LoVo (cell line): ENCODE results near the gene CAPN8.

Experiments
- DNase-seq: peaks from one replicate; pipeline ENCODE4 v3.0.0-alpha.2; 2016; ENCODE audit warnings: low spot score

CAPN8 gene

DNA sequence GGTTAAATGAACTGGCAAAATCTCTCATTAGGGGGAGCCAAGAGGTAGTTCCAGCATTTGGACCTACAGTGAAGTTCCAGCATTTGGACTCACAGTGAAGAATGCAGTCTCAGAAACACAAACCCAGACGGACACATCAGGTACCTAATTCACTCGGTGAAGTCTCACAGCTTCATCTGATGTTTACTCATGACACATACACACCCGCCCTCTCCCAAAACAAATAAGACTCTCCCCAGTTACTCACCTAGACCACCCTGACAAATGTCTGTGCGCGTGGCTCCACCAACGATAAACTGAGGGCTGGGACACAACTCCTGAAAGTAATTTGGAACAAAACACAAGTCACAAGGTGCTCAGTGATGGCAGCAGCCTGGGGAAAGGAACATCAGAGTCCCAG is 11.4 kb downstream of the CAPN8 start:
- peak; percentile 43 for DNase-seq

DNA sequence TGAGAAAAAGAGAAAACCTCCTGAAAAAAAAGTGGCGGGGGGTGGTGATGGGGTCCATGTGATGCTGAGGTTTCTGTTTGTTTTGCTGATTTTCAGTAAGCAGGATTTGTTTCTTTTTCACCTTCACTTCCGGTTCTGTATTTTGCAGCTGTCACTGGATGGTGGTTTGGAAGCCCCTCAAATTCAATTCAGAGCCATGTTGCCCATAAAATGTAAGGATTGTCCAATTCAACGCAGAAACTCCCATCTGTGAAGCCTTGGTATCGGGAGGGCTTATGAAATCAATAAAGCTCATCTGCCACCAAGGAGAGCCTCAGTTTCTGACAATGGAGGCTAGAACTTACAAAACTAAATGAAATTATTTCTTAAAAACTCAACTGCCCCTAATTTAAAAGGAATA is 12.1 kb downstream of the CAPN8 start:
- no peak for DNase-seq

DNA sequence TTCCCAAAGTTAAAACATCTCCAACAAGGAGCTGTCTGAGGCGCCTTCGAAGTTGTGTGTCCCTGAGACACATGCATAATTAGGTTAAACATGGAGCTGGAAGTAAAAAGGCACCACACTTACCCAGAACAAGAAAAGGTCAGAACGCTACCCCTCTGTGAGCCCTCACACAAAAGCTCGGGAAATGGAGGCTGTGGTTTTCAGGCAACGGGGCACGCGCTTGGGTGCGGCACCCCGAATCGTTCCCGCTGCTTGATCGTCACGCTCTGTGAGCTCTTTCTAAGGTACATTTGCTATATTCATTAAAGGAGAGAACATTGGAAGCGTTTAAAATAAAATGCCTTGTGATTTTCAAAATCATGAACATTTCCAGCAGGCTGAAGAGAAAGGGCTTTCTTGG is 12.5 kb downstream of the CAPN8 start:
- no peak for DNase-seq

DNA sequence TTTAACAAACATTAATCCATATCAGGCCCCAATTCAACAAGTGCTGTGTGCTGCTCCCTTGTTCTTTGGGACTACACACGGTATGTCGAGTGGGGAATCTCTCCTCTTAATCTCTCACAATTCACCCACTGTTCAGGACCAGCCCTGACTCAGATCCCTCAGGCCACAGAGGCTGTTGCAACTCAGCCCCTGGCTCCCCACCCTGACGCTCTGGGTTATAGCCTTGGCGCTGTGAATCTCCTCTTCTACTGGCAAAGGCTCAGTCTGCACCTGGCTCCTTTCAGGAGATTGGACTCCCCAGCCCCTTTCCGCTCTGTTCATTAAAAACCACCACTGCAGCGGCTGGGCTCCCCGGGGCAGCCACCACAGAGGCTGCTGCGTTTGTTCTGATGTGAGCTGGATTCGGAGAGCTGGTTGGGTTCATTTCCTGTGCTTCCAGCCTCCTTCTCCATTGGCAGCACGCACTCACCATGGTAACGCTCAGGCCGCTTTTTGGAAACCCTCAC is 13.0 kb downstream of the CAPN8 start:
- DNase-seq: no peak

DNA sequence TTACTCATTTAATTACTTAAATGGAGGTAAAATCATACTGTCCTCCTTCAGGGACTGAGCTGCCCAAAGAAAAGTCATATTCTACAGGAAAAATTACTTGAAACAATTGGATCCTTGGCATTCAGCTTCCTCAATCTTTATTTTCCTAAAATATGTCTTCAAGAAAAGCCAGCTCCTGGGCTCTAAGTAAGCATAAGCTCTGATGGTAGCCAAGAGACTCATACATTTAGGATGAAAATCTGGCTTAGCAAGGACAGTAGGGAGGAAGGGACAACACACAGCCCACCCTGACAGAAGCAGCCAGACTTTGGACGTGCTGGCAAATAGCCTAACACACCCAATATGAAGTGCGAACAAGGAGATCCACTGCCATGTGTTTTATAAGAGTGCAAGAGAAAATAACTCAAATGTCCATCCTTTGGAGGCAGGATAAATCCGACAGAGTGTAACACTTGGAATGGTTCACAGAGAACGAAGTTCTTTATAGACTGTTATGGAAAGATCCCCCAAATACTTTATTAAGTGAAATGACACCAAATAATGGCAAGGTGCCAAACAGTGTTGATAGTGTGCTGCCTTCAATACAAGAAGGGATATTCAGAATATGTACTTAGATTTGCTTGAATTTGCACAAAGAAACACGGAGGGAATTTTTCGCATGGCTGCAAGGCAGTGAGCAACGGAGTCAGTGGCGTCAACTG is 14.1 kb downstream of the CAPN8 start:
- DNase-seq: no peak

DNA sequence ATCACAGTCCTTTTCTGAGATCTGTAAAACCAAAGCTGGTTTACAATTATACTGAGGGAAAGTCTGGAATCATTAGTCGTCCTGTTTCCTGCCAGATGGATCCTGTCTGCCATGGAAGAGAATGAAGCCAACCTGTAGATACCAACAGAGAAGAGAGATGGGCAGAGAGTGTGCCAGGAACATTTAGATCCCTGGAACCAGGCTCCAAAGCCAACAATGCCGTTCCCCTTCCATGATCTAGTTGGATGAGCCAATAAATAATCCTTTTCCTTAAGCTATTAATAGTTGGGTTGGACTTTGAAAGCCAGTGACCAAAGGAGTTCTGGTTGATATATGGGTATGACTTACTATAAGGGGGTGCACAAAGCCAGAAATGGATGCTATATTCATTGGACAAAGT is 15.0 kb downstream of the CAPN8 start:
- DNase-seq: no peak

DNA sequence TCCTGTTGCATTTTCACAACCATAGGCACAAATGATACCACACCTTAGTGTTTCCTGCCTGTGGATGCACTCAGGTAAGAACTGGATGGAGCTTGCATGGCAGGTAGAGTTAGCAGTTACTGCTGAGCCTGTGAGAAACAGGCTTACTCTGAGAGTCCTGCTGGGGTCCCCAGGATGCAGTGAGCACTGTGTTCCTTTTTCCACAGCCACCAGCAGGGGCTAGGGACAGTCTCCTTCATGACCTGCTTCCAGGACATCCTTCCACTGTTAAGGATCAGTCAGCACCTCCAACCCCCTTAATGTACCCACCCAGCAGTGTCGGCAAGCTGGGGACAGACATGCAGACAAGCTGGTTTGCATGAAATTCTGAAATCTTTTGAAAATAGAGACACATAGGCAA is 16.3 kb downstream of the CAPN8 start:
- no peak for DNase-seq

DNA sequence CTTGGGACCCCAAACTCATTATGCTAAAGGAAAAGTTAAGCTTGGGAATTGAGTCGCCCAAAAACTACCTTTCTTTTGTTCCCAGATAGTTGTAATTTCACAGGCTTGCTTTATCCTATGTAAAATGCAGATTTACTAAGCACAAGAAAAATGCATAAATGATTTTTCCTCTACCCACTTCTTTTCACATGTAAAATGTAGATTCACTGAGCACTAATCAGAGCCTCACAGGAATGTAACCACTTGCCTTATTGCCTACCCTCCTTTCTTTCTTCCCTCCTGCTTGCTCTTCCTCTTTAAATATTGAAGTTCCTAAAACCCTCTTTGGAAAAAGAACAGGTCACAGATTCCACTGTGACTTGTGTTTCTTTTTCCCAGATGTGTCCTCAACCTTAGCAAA is 18.3 kb downstream of the CAPN8 start:
- DNase-seq: no peak

DNA sequence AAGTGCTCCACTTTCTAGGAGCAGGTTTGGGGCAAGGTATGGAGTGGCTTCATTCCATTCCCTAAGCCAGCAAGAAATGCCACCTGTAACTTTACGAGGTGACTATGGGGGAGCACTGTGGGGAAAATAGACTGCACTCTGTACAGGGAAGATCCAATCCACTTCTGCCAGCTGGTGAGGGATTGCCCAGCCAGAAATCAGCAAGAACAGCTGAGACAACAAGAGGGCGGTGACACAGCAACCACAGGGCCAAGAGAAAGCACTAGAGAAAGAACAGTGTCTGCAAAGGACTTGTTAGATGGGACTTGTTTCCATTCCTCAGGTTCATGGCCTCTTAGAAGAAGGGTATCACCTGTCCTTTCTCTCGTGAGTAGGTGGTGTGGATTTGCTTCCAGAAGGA is 19.6 kb downstream of the CAPN8 start:
- DNase-seq: no peak

DNA sequence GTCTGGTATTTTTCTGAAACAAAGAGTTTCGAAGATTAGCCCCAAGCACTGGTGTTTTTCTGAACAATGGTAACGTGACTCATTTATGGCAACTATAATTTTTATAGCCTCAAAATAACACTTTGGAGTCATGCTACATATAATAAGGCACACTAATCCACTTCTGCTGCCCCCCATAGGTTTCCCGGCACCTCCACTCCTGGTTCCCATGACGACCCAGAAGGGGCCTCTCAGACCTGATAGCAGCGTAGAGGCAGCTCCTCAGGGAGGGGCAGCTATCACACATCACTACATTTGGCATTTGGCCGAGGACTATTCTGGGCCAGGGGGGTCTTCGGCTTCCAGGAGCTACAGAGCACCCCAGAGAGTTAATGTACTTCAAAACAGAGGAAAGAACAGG is 23.3 kb downstream of the CAPN8 start:
- no peak for DNase-seq

DNA sequence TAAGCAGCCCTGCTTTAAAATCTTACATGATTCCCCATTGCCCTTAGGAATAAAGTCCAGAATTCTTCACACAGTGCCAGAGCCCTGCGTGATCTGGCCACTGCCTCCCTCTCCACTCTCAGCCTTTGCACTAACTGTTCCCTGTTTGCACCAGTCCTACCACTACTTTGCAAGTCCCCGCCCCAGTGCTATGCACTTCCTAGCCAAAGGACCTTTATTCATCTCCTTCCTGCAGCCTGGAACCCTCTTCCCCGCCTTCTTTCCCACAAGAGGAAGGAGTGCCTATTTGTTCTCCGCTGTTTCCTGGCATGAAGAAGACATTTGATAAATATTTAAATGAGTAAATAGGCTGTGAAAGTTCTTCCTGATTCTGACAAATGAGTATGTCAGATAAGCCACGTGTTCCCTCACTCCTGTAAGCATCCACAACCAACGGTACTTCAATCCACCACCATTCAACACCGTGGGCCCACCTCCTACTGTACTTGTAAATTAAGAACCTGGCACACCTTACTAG is 23.9 kb downstream of the CAPN8 start:
- DNase-seq: peak; percentile 28

DNA sequence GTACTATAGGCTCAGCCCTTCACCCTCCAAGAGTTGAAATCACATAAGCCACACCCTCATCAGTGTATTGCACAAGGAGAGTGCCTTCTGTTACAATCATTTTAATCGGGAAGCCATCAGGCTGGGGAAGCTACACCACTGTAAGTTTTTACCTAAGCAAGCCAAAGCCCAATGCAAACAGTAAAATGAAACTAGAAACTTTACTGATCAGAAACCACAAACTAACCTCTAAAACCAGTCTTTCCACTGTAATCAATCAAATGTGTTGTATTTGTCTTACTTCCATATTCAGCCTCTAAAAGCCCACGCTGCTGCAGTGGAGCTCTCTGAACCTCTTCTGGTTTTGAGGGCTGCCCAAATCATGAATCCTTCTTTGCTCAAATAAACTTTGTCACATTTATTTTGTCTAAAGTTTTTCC is 26.2 kb downstream of the CAPN8 start:
- peak; percentile 15 for DNase-seq

DNA sequence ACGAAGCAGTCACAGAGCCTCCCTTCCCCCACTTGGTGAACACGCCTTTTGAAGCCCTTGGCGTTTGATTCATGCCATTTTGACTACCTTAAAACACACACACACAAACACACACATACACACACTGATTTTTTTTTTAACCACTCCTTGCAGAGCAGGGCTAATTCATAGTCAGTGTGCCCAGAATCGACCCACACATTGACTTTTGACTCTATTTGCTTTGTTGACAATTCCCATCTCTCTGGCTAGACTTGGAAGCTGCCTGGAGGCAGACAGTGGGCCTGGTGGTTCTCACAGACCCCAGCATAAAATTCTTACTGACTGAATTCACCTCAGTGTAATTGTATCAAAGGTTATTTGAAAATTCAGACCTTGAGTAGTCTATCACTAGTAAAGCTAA is 30.3 kb downstream of the CAPN8 start:
- no peak for DNase-seq

DNA sequence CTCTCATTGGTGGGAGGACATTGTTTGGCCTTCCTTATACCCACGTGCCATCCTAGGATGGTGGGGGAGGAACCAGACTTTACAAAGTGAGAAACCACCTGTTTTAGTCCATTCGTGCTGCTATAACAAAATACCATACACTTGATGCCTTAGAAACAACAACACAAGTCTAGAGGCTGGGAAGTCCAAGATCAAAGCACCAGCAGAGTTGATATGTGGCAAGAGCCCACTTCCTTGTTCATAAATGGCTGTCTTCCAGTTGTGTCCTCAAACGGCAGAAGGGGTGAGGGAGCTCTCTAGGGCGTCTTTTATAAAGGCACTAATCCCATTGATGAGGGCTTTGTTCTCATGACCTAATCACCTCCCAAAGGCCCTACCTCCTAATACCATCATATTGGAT is 31.1 kb downstream of the CAPN8 start:
- DNase-seq: no peak

DNA sequence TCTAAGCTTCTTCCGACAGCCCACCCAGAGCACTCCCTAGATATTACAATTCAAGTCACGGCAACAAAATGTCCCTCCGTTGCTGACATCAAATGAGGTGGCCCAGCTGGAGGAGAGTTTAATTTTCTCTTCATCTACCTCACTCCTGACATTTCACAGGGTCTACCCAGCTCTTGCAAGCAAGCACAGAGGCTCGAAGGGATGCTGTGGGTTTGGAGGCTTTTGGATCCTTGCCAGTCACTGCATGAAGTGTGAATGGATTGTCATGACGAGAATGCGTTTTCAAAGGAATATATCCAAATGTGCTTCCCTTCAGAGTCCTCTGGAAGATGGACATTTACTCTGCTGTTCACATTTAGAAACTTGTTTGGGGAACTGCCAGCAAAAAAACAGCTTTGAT is 33.5 kb downstream of the CAPN8 start:
- DNase-seq: no peak

DNA sequence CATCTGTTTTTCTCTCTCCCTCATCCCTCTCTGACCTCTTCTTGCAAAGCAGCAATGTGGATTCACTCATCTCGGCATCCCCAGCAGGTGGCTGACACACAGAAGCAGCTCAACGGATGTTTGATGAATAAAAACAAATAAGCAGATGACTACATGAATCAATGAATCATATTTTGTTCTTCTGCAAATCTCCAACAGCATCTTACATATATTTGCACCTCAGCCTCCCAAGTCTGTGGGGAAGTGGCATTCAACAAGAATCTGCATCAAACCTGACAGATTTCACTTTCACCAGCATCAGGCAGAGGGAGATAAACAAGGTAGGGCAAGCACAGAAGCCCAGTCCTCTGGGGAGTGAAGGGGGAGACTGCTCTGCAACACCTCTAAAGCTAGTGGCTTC is 34.0 kb downstream of the CAPN8 start:
- DNase-seq: no peak

DNA sequence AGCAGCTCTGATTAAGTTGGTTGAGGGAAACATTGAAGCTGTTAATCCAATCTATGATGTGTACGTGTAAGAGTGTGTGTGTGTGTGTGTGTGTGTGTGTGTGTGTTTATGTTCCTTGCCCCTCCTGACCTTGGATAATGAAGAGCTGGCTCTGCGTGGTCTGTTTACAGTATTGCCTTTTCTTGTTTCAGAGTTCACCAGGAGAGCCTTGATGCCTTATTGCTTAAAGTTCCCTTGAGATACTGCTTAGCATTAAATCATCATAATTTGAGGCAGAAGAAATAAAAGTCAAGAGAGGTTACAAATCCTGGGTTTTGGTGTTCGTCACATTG is 36.4 kb downstream of the CAPN8 start:
- no peak for DNase-seq

DNA sequence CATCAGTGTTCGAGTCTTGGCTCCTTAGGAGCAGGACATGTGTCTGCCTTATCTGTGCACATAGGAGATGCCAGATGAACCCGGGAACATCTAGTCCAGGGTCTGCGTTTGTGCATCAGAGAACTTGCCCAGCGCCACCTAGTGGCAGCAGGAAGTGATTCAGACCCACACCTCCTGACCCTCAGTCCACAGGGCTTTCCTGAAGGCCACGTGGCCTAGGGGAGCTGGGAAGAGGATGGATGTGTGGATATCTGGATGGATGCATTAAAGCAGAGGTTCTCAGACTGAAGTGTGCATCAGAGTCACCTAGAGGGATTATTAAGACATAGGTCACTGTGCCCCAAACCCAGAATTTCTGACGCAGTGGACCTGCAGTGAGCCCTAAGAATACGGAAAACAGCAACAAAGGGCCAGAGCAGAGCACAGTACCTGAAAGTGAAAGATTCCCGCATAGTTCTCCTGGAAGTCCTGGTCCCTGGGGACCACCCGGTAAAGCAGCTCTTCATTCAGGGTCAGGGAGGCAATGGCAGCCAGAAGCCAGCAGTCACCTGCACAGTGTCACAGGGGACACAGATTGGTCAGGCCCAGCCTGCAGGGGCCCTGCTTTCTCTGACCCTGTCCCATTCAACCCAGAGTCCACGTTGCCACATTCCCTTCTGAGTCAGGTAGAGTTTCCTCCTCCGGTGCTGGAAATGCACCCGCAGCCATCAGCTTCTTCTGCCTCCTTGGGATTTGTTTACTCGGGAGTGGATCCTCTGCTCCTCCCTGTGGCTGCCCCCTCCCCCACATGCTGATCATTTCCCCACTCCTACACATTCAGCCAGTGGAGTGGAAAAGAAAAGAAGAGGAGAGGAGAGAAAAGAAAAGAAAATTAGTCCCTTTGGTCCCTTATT is 37.0 kb downstream of the CAPN8 start:
- DNase-seq: peak; percentile 24

DNA sequence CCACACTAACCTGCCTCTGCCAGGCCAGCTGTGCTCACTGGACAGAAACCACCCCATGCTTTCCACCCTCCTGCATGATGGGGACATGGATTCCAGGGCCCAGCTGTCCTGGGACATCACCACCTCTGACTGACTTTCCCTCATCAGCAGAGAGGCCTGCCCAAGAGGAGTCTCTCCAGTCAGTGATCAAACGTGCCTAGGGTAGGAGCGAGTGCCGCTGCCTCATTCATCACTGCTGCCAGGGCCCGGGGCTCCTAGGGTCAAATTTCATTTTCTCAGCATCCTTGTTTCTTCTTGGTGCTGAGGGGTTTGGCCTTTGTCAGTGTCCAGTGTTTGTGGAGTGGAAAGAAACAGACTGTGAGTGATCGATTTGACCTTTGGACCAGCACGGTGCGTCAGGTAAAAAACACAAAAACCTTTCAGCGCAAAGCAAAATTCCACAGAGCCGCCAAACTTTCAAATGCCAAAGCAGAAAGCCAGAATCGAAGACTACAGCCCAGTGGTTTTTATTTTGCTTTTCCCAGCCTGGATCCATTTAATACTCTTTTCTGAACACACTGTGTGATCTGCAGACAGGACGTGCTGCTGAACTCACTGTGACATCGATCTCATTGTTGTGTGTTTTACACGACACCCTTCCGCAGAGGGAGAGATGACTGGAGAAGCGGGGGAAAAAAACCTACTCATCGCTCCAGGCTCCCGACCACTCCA is 43.2 kb downstream of the CAPN8 start:
- DNase-seq: no peak

DNA sequence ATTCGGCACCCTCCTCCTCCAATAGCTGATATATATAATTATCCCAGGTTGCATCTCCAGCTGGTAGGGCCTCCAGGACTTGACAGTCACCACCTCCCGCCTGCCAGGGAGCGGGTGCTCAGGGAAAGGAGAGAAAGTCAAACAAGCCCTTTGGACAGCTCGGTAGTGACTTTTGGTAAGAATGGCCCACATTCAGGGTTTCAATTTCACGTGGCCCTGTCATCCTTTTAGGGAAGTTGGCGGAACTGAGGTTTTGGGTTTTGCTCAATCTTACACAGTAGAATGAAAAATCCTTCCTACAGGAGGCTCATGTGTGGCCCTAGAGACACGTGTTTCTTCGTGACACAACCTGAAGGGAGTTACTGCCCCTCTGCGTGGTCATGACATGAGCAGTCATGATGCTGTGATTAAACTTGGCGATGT is 44.2 kb downstream of the CAPN8 start:
- DNase-seq: no peak

DNA sequence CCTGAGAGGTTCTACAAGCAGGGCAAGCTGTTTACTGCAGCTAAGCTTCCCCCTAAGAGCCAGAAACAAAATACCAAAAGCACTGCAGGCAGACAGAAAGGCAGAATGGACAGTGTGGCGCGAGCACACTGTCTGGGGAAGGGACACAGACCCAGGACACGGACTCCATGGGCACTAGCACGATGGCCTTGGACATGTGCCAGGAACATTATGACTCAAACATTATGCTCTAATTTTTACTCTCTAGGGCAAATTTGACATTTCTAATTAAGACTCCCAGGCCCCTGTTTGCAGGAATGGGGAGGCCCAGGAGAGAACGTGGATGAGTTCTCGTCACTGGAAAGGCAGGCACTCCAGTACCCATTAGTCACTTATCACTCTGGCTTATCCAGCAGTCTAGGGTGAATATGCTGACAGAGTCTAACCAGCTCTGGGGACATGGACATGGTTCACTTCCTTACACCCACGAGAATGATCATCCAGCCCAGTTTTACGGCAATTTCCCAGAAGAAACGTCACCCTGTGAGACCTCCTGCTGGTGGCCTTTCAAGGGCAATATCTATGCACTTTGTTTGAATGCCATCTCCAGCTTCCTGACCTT is 45.1 kb downstream of the CAPN8 start:
- no peak for DNase-seq

DNA sequence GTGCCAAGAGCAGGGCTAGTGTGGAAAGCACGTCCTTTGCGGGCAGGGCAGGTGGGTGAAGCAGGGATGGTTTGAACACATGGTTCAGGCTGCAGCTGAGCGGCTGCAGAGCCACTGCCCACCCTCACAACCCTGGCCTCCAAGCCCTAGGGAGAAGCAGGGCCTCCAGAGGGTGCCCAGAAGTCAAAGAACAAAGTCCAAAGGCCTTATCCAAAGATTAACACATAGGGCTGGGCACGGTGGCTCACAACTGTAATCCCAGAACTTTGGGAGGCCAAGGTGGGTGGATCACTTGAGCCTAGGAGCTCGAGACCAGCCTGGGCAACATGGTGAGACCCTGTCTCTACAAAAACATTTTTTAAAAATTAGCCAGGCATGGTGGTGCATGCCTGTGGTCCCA is 46.8 kb downstream of the CAPN8 start:
- DNase-seq: no peak
